ENCODE measurements around the gene HDAC6.
"Not testable (repeated sequence)": the region's sequence is repeated elsewhere in the genome, so short reads cannot be mapped to it uniquely, and the experiment has no call there.

Gene HDAC6

GRCh38 chrX:48826876-48827653 is 25.2 kb downstream of the HDAC6 start:
- DNase-seq, result no peak

GRCh38 chrX:48827654-48827968 is 25.7 kb downstream of the HDAC6 start:
- no peak for DNase-seq

- DNase-seq, result no peak
Measured at GRCh38 chrX:48829016-48829735, 27.3 kb downstream of the HDAC6 start.

- no peak for DNase-seq
Measured at GRCh38 chrX:48831136-48831908, 29.5 kb downstream of the HDAC6 start.

- DNase-seq, result no peak
Measured at GRCh38 chrX:48831909-48832291, 30.0 kb downstream of the HDAC6 start.

- no peak for DNase-seq
Measured at GRCh38 chrX:48833542-48834138, 31.8 kb downstream of the HDAC6 start.

- DNase-seq, result no peak
Measured at GRCh38 chrX:48834383-48834709, 32.5 kb downstream of the HDAC6 start.

- DNase-seq, result peak; percentile 75
Measured at GRCh38 chrX:48835524-48836329, 33.9 kb downstream of the HDAC6 start, which contains the start of gene PCSK1N. Gene PCSK1N (minus strand): TSS chrX:48835610. CDS start chrX:48835532, 78 bp downstream.

- DNase-seq, result no peak
Measured at GRCh38 chrX:48839686-48840085, 37.8 kb downstream of the HDAC6 start.

- DNase-seq, result no peak
Measured at GRCh38 chrX:48848847-48849246, 47.0 kb downstream of the HDAC6 start.

- no peak for DNase-seq
Measured at GRCh38 chrX:48852857-48853256, 51.0 kb downstream of the HDAC6 start.

GRCh38 chrX:48853494-48853893 is 51.6 kb downstream of the HDAC6 start:
- not testable (repeated sequence) for DNase-seq

GRCh38 chrX:48854121-48854804 is 52.4 kb downstream of the HDAC6 start:
- DNase-seq, result not testable (repeated sequence)

- DNase-seq, result no peak
Measured at GRCh38 chrX:48854898-48855297, 53.0 kb downstream of the HDAC6 start.

GRCh38 chrX:48864210-48864609 is 62.3 kb downstream of the HDAC6 start:
- no peak for DNase-seq

GRCh38 chrX:48872017-48872416 is 70.2 kb downstream of the HDAC6 start:
- not testable (repeated sequence) for DNase-seq

Measured in NCI-H2171 (cell line).